RWPE2 (cell line): ENCODE measurements around the gene UTP25.

ENCODE experiments used
- ATAC-seq: fragments of 200-7000 bp; cut with Tn5 transposase; 3 replicates; pipeline ENCODE4 v1.9.1; 2021; ENCODE audit warnings: low read depth
- DNase-seq: peaks from one replicate; pipeline ENCODE4 v3.0.0-alpha.2; 2020; ENCODE audit warnings: low spot score
- H3K27ac ChIP-seq: fragments of 450-650 bp; 2 replicates; pipeline ENCODE4 v1.5.1; 2017; ENCODE audit warnings: mild to moderate bottlenecking; ENCODE audit not compliant: poor library complexity, severe bottlenecking
- H3K27me3 ChIP-seq: fragments of 250-450 bp; sonication (Bioruptor Pico); 2 replicates; pipeline ENCODE4 v1.5.1; 2021; ENCODE audit warnings: mild to moderate bottlenecking, moderate library complexity; ENCODE audit not compliant: insufficient read depth, poor library complexity, severe bottlenecking
- H3K36me3 ChIP-seq: fragments of 250-450 bp; sonication (Bioruptor Pico); 2 replicates; pipeline ENCODE4 v1.5.1; 2020; ENCODE audit warnings: low read depth, mild to moderate bottlenecking, moderate library complexity
- H3K4me1 ChIP-seq: fragments of 250-450 bp; sonication (Bioruptor Pico); 2 replicates; pipeline ENCODE4 v1.5.1; 2021; ENCODE audit warnings: mild to moderate bottlenecking, moderate library complexity; ENCODE audit not compliant: insufficient read depth, poor library complexity, severe bottlenecking
- H3K4me3 ChIP-seq: fragments of 250-450 bp; sonication (Bioruptor Pico); 2 replicates; pipeline ENCODE4 v1.5.1; 2021; ENCODE audit warnings: mild to moderate bottlenecking, moderate library complexity; ENCODE audit not compliant: severe bottlenecking
- H3K9me3 ChIP-seq: fragments of 250-450 bp; sonication (Bioruptor Pico); 2 replicates; pipeline ENCODE4 v1.5.1; 2021; ENCODE audit warnings: mild to moderate bottlenecking, moderate library complexity; ENCODE audit not compliant: severe bottlenecking
- CTCF ChIP-seq: fragments of 450-650 bp; IDR thresholded peaks from one replicate; pipeline ENCODE4 v1.5.1; 2017; ENCODE audit warnings: mild to moderate bottlenecking, moderate library complexity; ENCODE audit not compliant: poor library complexity, severe bottlenecking

Gene UTP25

GRCh38 chr1:209802117-209802779, 25.5 kb upstream of the UTP25 start:
- Histone ChIP-seq H3K4me3 (no peak overlapping the region), H3K27ac (no peak overlapping the region), H3K27me3 (no peaks in the 10 kb centered on the region), H3K4me1 (peaks cover 22% of the 10 kb centered on the region), H3K36me3 (peaks cover 64% of the 10 kb centered on the region), H3K9me3 (no peaks in the 10 kb centered on the region)
- TF ChIP-seq CTCF: no peak
- ATAC-seq: no peak
- DNase-seq: no peak

- Histone ChIP-seq H3K36me3 (peaks cover 60% of the 10 kb centered on the region), H3K4me3 (no peak overlapping the region), H3K27ac (no peak overlapping the region), H3K27me3 (no peaks in the 10 kb centered on the region), H3K4me1 (peaks cover 27% of the 10 kb centered on the region), H3K9me3 (no peaks in the 10 kb centered on the region)
- DNase-seq (no peak), ATAC-seq (no peak)
- TF ChIP-seq CTCF: no peak
These were observed 25.0 kb upstream of the UTP25 start for GRCh38 chr1:209802780-209803152.

- ATAC-seq (no peak), DNase-seq (no peak)
- Histone ChIP-seq H3K9me3 (no peaks in the 10 kb centered on the region), H3K27me3 (no peaks in the 10 kb centered on the region), H3K4me3 (peak overlapping the region; percentile 69), H3K36me3 (peaks cover 54% of the 10 kb centered on the region), H3K4me1 (peaks cover 32% of the 10 kb centered on the region), H3K27ac (no peak overlapping the region)
- TF ChIP-seq CTCF: no peak
These were observed 24.2 kb upstream of the UTP25 start for GRCh38 chr1:209803568-209803967.

- H3K27me3 ChIP-seq: no peaks in the 10 kb centered on the region
- DNase-seq: no peak
- H3K36me3 ChIP-seq: peaks cover 39% of the 10 kb centered on the region
- H3K4me3 ChIP-seq: peak overlapping the region; percentile 69
- ATAC-seq: no peak
- H3K27ac ChIP-seq: peak overlapping the region; percentile 70
- H3K4me1 ChIP-seq: peaks cover 46% of the 10 kb centered on the region
- no peaks in the 10 kb centered on the region for H3K9me3 ChIP-seq
- TF ChIP-seq CTCF: peak; percentile 9
These were observed 22.4 kb upstream of the UTP25 start for GRCh38 chr1:209805341-209805781.

GRCh38 chr1:209805875-209806760, 21.7 kb upstream of the UTP25 start, which contains the start of gene IRF6:
TSS of gene IRF6 (minus strand) at chr1:209806142. CDS start at chr1:209801413, 4,729 bp downstream.
- H3K27ac ChIP-seq: peak within 1 kb of the TSS; percentile 70
- no peak for TF ChIP-seq CTCF

More at GRCh38 chr1:209805875-209806760, 21.7 kb upstream of the UTP25 start, which contains the start of gene IRF6:
- DNase-seq: peak; percentile 90
- Histone ChIP-seq H3K27me3 (no peaks in the 10 kb centered on the region), H3K4me3 (peak within 1 kb of the TSS; percentile 69), H3K9me3 (no peaks in the 10 kb centered on the region), H3K4me1 (peaks cover 46% of the 10 kb centered on the region), H3K36me3 (peaks cover 31% of the 10 kb centered on the region)
- peak; percentile 75 for ATAC-seq
